ENCODE results near the gene TXNIP. TPM values are rescaled to one million over a fixed set of nuclear protein-coding genes. Genes with fewer than 3 reads are reported as not detected.

The TXNIP gene
- total RNA-seq, 1 donor from 2014 or later = 157 TPM

DNA sequence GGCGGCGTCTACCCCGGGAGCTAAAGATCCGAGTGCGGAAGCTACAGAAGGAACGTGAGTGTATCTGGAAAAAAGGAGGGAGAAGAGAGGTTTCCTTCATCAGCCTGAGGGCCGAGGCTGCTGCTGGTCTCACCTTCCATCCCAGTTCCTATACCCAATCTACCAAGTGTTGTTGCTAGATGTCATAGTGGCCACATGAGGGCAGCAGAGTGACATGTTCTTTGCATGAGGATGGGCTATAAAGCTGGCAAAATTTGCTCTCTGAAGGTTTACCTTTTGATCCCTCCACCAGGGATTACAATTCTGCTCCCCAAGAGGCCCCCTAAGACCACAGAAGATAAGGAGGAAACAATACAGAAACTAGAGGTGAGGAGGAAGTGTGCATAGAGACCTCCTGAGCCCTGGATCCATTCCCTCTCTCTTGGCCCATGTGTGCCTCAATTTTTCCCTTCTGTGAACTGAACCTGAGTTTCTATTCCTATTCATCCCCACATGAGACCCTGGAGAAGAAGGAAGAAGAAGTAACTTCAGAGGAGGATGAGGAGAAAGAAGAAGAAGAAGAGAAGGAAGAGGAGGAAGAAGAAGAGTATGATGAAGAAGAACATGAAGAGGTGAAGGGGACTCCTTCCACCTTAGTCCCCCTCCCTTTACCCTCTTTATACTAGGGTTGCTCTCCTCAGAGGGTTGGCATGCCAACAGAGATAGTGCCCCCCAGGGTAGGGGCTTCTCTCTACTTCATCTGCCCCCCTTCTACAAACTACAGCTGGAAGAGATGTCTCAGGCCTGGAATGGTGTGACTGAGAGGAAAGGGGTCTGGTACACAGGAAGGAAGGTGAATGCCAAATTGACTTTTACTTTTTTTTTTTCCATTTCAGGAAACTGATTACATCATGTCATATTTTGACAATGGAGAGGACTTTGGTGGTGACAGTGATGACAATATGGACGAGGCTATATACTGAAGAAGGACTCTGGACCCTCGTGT is 18.6 kb downstream of the TXNIP start:
- H3K36me3 Mint-ChIP-seq (ENCODE audit: low read depth, unreplicated experiment) = peaks cover 3% of the 10 kb centered on the region
- TF ChIP-seq EZH2 (IDR thresholded peaks at IDR 0.05; ENCODE audit: insufficient read depth, low read length) = no peak
- TF ChIP-seq, protein P1, sequence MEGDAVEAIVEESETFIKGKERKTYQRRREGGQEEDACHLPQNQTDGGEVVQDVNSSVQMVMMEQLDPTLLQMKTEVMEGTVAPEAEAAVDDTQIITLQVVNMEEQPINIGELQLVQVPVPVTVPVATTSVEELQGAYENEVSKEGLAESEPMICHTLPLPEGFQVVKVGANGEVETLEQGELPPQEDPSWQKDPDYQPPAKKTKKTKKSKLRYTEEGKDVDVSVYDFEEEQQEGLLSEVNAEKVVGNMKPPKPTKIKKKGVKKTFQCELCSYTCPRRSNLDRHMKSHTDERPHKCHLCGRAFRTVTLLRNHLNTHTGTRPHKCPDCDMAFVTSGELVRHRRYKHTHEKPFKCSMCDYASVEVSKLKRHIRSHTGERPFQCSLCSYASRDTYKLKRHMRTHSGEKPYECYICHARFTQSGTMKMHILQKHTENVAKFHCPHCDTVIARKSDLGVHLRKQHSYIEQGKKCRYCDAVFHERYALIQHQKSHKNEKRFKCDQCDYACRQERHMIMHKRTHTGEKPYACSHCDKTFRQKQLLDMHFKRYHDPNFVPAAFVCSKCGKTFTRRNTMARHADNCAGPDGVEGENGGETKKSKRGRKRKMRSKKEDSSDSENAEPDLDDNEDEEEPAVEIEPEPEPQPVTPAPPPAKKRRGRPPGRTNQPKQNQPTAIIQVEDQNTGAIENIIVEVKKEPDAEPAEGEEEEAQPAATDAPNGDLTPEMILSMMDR (IDR thresholded peaks at IDR 0.05; ENCODE audit: insufficient read depth, low read depth, low read length) = peak; percentile 80
- DNase-seq (ENCODE audit: low read depth) (peak; percentile 63), FAIRE-seq (peak; percentile 5)
- H3K4me1 ChIP-seq (ENCODE audit: insufficient read depth, low read length) = peaks cover 28% of the 10 kb centered on the region
- H4K20me1 ChIP-seq (ENCODE audit: insufficient read depth, low read length) = no peaks in the 10 kb centered on the region
- H3K27ac Mint-ChIP-seq (ENCODE audit: unreplicated experiment) = no peak overlapping the region
- H3K9me3 Mint-ChIP-seq (ENCODE audit: unreplicated experiment) = no peaks in the 10 kb centered on the region
- peak overlapping the region; percentile 79 for H3K4me2 ChIP-seq (ENCODE audit: low read length)
- H3K9ac ChIP-seq (ENCODE audit: low read length) = peak overlapping the region; percentile 80
- no peaks in the 10 kb centered on the region for H3K79me2 ChIP-seq (ENCODE audit: insufficient read depth, low read length)
- peak overlapping the region; percentile 72 for H3K4me3 Mint-ChIP-seq (ENCODE audit: unreplicated experiment)
- H3K27me3 ChIP-seq (ENCODE audit: insufficient read depth, low read length) = no peaks in the 10 kb centered on the region
- H3K27ac ChIP-seq (ENCODE audit: low read depth, low read length) = peak overlapping the region; percentile 93
- H3K9me3 ChIP-seq (ENCODE audit: insufficient read depth, low read depth, low read length) = no peaks in the 10 kb centered on the region
- H3K27me3 Mint-ChIP-seq (ENCODE audit: low read depth, unreplicated experiment) = no peaks in the 10 kb centered on the region
- H3K4me1 Mint-ChIP-seq (ENCODE audit: low read depth, unreplicated experiment) = peaks cover 5% of the 10 kb centered on the region
- no peak overlapping the region for H3K4me3 ChIP-seq (ENCODE audit: insufficient read depth, low read depth, low read length)
- H2AFZ ChIP-seq (ENCODE audit: low read depth, low read length) = peak overlapping the region; percentile 48
- no peaks in the 10 kb centered on the region for H3K36me3 ChIP-seq (ENCODE audit: insufficient read depth, low read length)

DNA sequence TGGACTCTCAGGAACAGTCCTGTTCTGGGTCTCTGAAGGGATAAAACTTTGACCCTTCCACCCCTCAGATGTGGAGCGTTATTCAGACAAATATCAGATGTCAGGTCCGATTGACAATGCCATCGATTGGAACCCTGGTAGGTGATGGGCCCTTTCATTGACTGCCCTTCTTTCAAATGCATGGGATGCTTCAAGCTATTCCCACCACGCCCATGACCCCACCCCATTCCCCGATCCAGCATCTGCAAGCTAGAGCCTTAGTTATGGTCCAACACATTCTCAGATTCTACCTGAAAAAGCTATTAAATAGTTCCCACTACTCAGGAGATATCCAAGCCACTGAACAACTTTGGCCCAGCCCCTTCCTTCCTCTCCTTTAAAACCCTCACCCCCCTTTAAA is 19.4 kb downstream of the TXNIP start:
- Mint-ChIP-seq H3K27me3 (ENCODE audit: low read depth, unreplicated experiment) (no peaks in the 10 kb centered on the region), H3K4me3 (ENCODE audit: unreplicated experiment) (no peak overlapping the region), H3K4me1 (ENCODE audit: low read depth, unreplicated experiment) (peaks cover 4% of the 10 kb centered on the region), H3K9me3 (ENCODE audit: unreplicated experiment) (no peaks in the 10 kb centered on the region), H3K27ac (ENCODE audit: unreplicated experiment) (no peak overlapping the region), H3K36me3 (ENCODE audit: low read depth, unreplicated experiment) (peaks cover 3% of the 10 kb centered on the region)
- H3K27ac ChIP-seq (ENCODE audit: low read depth, low read length) = no peak overlapping the region
- no peaks in the 10 kb centered on the region for H3K36me3 ChIP-seq (ENCODE audit: insufficient read depth, low read length)
- peaks cover 28% of the 10 kb centered on the region for H3K4me1 ChIP-seq (ENCODE audit: insufficient read depth, low read length)
- no peaks in the 10 kb centered on the region for H3K79me2 ChIP-seq (ENCODE audit: insufficient read depth, low read length)
- H2AFZ ChIP-seq (ENCODE audit: low read depth, low read length) = peak overlapping the region; percentile 28
- no peak overlapping the region for H3K4me3 ChIP-seq (ENCODE audit: insufficient read depth, low read depth, low read length)
- no peaks in the 10 kb centered on the region for H4K20me1 ChIP-seq (ENCODE audit: insufficient read depth, low read length)
- no peak overlapping the region for H3K4me2 ChIP-seq (ENCODE audit: low read length)
- no peaks in the 10 kb centered on the region for H3K27me3 ChIP-seq (ENCODE audit: insufficient read depth, low read length)
- no peak overlapping the region for H3K9ac ChIP-seq (ENCODE audit: low read length)
- no peak for DNase-seq (ENCODE audit: low read depth)
- TF ChIP-seq EZH2 (IDR thresholded peaks at IDR 0.05; ENCODE audit: insufficient read depth, low read length) = no peak
- TF ChIP-seq, protein P1 (IDR thresholded peaks at IDR 0.05; ENCODE audit: insufficient read depth, low read depth, low read length) = no peak
- H3K9me3 ChIP-seq (ENCODE audit: insufficient read depth, low read depth, low read length) = no peaks in the 10 kb centered on the region
- no peak for FAIRE-seq

DNA sequence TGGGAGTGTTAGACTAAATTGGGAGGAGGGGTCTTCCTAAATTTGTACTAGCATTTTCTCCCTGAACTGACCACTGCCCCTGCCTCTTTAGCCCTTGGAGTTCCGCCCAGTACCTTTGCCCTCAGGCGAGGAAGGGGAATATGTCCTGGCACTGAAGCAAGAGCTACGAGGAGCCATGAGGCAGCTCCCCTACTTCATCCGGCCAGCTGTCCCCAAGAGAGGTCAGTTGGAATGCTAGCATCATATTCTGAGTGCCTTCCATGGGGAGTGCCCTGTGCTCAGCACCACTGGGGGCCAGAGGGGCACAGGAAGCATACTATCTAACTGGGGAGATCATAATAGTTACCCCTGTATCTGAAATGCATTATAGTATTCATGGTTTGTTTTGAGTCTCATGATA is 21.2 kb downstream of the TXNIP start:
- H3K9ac ChIP-seq (ENCODE audit: low read length) = no peak overlapping the region
- no peaks in the 10 kb centered on the region for H3K9me3 ChIP-seq (ENCODE audit: insufficient read depth, low read depth, low read length)
- no peak overlapping the region for H3K4me3 ChIP-seq (ENCODE audit: insufficient read depth, low read depth, low read length)
- Mint-ChIP-seq H3K4me3 (ENCODE audit: unreplicated experiment) (no peak overlapping the region), H3K36me3 (ENCODE audit: low read depth, unreplicated experiment) (peaks cover 3% of the 10 kb centered on the region), H3K4me1 (ENCODE audit: low read depth, unreplicated experiment) (no peaks in the 10 kb centered on the region), H3K9me3 (ENCODE audit: unreplicated experiment) (no peaks in the 10 kb centered on the region), H3K27ac (ENCODE audit: unreplicated experiment) (peak overlapping the region; percentile 66), H3K27me3 (ENCODE audit: low read depth, unreplicated experiment) (no peaks in the 10 kb centered on the region)
- FAIRE-seq = no peak
- no peak overlapping the region for H3K27ac ChIP-seq (ENCODE audit: low read depth, low read length)
- no peaks in the 10 kb centered on the region for H4K20me1 ChIP-seq (ENCODE audit: insufficient read depth, low read length)
- TF ChIP-seq EZH2 (IDR thresholded peaks at IDR 0.05; ENCODE audit: insufficient read depth, low read length) = no peak
- no peaks in the 10 kb centered on the region for H3K27me3 ChIP-seq (ENCODE audit: insufficient read depth, low read length)
- DNase-seq (ENCODE audit: low read depth) = no peak
- no peaks in the 10 kb centered on the region for H3K36me3 ChIP-seq (ENCODE audit: insufficient read depth, low read length)
- H3K4me2 ChIP-seq (ENCODE audit: low read length) = no peak overlapping the region
- no peak overlapping the region for H2AFZ ChIP-seq (ENCODE audit: low read depth, low read length)
- no peaks in the 10 kb centered on the region for H3K79me2 ChIP-seq (ENCODE audit: insufficient read depth, low read length)
- H3K4me1 ChIP-seq (ENCODE audit: insufficient read depth, low read length) = peaks cover 26% of the 10 kb centered on the region

All from astrocyte (in vitro differentiated cells and primary cell).